SH-SY5Y (cell line): Measurements from ENCODE around the gene LSM14B.

Experiments used
- GATA2 ChIP-seq: IDR thresholded peaks from 2 replicates; pipeline ENCODE4 v1.6.1; 2011; ENCODE audit warnings: mild to moderate bottlenecking, low read depth, low read length
- GATA3 ChIP-seq: IDR thresholded peaks from 2 replicates; pipeline ENCODE4 v1.6.1; 2011; ENCODE audit warnings: low read depth, mild to moderate bottlenecking, low read length, moderate library complexity

DNA sequence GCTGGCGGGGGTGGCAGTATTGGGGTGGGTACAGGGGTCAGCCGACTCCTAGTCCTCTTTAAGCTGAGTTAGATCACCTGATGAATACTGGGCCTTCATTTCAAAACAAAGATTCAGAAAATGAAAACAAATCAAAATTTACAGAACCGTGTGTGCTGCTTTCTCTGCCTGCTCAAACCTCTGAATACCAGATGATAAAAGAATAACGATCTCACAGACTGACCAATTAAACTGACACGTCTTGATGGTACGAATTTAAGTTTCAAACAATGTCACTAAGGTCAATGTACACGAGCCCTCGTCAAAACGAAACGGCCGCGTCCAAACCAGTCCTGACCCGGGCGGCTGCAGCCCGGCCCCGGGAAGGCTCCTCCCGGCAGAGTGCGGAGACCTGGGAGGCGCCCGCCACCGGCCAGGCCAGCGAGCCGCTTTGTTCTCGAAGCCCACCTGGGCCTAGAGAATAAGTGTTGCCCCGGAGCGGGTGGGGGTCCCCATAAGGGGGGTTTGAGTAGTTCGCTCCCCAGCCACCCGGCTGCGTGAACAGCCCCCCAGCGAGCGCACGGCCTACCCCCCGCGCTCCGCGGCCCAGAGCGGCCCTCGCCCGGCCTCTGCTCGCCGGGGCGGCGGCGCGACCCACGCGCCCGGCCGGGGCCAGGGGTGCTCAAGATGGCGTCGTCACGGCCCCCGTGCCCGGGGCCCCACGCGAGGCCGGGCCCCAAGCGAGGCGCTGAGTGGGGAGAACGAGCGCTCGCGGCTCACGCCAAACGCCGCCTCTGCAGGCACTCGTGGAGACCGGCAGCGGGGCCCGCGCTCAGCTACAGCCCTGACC, 20.2 kb downstream of the LSM14B start:
- TF ChIP-seq GATA2: no peak
- TF ChIP-seq GATA3: no peak
